ENCODE measurements around the gene PRRC2B.

Gene PRRC2B

DNA sequence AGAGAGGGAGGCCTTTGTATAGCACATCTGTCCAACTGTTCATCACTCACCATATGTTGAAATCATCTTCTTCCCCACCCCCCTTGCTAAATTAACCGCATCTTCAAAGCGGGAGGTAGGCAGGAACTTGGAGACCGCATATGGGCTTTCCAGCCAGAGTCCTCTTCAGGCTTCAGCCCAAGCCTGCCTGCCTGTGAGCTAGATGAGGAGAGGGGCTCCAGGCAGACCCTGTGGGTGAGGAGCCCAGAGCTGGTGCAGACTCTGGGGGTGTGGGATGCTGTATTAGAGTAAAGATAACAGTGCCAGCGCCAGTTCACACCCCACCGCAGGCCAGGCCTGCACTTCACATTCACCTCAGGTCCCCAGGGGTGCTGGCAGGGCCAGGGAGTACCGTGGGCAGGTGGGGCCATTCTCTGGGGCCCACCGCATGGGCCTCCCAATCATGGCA lies 16.2 kb downstream of the PRRC2B start:
- DNase-seq = no peak

DNA sequence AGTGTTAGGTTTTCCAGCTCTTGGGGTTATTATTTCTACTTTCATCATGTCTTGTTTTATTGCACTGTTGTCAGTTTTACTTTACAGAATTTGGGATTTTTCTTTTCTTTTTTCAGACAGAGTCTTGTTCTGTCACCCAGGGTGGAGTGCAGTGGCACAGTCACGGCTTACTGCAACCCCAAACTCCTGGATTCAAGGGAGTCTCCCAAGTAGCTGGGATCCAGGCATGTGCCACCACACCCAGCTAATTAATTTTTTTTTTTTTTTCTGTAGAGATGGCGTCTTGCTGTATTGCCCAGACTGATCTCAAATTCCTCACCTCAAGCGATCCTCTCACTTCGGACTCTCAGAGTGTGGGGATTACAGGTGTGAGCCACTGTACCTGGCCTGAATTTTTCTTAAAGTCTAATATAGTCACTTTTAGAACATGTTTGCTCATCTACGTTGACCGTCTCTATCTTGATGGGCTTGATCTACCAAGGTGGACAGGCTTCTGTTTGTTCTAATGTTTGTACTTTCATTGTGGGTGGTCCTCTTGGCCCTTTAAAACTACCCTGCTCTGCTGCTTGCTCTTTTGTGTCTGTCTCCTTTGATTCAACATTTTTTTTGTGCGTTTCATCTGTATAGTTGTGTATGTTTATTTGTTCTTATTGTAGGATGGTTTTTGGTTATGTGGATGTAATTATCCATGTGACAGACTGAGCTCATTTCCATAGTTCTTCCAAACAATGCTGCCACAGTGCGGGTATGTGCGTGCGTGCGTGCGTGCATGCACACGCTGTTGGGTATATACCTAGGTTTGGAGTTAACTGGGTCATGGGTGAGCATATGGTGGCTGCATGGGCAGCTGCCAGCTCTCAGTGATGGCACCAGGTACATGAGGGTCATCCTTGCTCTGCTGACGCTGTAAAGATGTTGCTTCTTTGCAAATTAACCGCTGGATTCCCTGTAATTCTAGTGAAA lies 18.1 kb downstream of the PRRC2B start:
- DNase-seq = no peak

GRCh38 chr9:131416509-131416908 lies 22.6 kb downstream of the PRRC2B start:
- DNase-seq = no peak

- no peak for DNase-seq
Observed at GRCh38 chr9:131417264-131418142, 23.6 kb downstream of the PRRC2B start.

- DNase-seq = peak; percentile 4
Observed at GRCh38 chr9:131418143-131419025, 24.5 kb downstream of the PRRC2B start.

DNA sequence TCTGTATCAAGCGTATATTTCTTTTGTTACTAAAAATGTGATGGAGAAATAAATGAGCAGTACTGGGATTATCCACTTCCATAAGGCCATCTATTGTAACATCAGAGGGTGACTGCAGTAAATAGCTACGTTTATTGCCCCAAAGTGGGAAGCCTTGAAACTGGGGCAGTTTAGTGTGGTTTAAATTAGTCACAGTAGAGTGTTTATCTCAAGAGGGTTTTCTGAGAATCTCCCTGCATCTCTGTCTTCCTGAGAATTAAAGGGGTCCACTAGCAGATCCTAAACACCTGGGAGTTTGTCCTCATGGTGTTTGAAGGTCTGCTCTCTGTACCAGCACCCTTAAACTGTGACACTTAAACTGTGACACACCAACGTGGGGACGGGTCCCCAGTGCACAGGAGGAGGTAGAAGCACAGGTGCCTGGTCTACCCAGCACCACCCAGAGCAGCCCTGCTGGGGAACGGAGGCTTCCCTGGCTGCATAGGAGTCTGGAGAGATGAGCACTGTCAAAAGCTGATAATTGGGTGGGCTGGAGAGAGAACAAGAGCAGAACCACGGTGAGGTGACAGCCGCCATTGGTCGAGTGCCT lies 25.2 kb downstream of the PRRC2B start:
- DNase-seq = no peak

DNA sequence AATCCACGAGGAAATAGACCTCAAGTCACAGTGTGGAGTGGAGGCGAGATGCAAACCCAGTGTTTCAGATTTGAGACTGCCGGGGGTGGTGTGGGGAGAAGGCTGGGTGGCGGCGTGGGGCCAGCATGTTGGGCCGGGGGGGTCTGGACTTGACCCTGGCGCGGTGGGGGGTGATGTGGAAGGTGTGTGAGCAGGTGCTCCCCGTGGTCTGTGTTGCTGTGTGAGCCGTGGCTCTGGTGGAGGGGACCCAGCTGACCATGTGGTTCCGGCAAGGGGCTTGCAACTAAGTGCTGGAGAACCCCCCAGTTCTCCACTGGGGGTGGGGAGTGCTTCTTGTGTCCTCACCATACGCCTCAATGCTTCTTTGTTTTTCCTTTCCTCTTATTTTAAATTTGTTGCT lies 25.8 kb downstream of the PRRC2B start:
- DNase-seq = no peak

GRCh38 chr9:131420980-131421624 lies 27.2 kb downstream of the PRRC2B start:
- DNase-seq = no peak

GRCh38 chr9:131421691-131422090 lies 27.8 kb downstream of the PRRC2B start:
- DNase-seq = no peak

- DNase-seq = no peak
Observed at GRCh38 chr9:131422241-131422792, 28.4 kb downstream of the PRRC2B start.

GRCh38 chr9:131423171-131423581 lies 29.3 kb downstream of the PRRC2B start:
- no peak for DNase-seq

GRCh38 chr9:131426545-131426944 lies 32.7 kb downstream of the PRRC2B start:
- no peak for DNase-seq

GRCh38 chr9:131429121-131430012 lies 35.5 kb downstream of the PRRC2B start:
- no peak for DNase-seq

GRCh38 chr9:131432050-131432449 lies 38.2 kb downstream of the PRRC2B start:
- no peak for DNase-seq

- DNase-seq = no peak
Observed at GRCh38 chr9:131432597-131433301, 38.9 kb downstream of the PRRC2B start.

GRCh38 chr9:131433302-131433854 lies 39.5 kb downstream of the PRRC2B start:
- DNase-seq = no peak

DNA sequence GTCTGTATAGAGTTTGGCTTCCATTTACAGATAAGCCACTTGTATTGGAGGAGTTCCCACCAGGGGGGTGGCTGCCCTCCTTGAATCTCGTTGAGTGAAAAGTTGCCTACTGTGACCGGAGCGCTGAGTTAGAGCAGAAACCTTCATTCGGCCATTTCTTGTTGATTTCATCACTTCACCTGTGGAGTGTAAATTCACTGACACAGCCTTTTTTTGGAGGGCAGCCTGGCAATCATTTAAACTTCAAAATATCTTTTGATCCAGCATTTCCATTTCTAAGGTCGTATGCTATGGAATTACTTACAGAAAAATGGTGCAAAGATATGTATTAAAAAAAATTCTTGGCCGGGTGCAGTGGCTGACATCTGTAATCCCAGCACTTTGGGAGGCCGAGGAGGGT lies 40.8 kb downstream of the PRRC2B start:
- DNase-seq = no peak

GRCh38 chr9:131436376-131436775 lies 42.5 kb downstream of the PRRC2B start:
- DNase-seq = no peak

DNA sequence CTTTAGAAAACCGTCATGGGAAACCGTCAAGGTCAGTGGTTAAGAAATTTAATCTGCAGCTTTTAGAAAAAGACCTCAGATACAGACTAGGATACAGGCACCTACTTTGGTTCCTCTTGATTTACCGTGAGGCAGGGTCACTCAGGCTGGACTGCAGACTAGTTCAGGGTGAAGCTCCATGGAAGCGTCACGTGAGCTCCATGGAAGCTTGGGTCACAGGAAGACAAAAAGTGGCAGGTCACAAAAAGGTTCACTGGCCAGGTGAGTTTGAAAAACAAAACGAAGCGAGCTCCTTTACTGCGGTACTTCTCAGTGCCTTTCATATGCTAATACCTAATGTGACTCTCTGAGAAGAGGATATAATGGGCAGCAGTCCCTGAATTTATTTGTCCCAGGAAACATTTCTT lies 43.0 kb downstream of the PRRC2B start:
- DNase-seq = no peak
